Measurements from ENCODE around the gene MX2.
"Not testable (repeated sequence)": the region's sequence is repeated elsewhere in the genome, so short reads cannot be mapped to it uniquely, and the experiment has no call there.

The MX2 gene

GRCh38 chr21:41411449-41412089, 49.7 kb downstream of the MX2 start:
- H3K4me3 ChIP-seq (ENCODE audit: low read depth, low read length) = no peak overlapping the region
- TF ChIP-seq CTCF (IDR thresholded peaks at IDR 0.05; ENCODE audit: low read depth, low read length) = no peak

GRCh38 chr21:41417505-41417904, 55.7 kb downstream of the MX2 start:
- not testable (repeated sequence) for H3K4me3 ChIP-seq (ENCODE audit: low read depth, low read length)

- no peak overlapping the region for H3K4me3 ChIP-seq (ENCODE audit: low read depth, low read length)
- no peak for TF ChIP-seq CTCF (IDR thresholded peaks at IDR 0.05; ENCODE audit: low read depth, low read length)
Observed at GRCh38 chr21:41418393-41418792, 56.6 kb downstream of the MX2 start.

GRCh38 chr21:41418956-41419680, 57.3 kb downstream of the MX2 start:
- H3K4me3 ChIP-seq (ENCODE audit: low read depth, low read length) = no peak overlapping the region
- no peak for TF ChIP-seq CTCF (IDR thresholded peaks at IDR 0.05; ENCODE audit: low read depth, low read length)

- peak overlapping the region; percentile 71 for H3K4me3 ChIP-seq (ENCODE audit: low read depth, low read length)
- no peak for TF ChIP-seq CTCF (IDR thresholded peaks at IDR 0.05; ENCODE audit: low read depth, low read length)
Observed at GRCh38 chr21:41419921-41420862, 58.4 kb downstream of the MX2 start.

GRCh38 chr21:41420998-41421397, 59.2 kb downstream of the MX2 start:
- H3K4me3 ChIP-seq (ENCODE audit: low read depth, low read length) = peak overlapping the region; percentile 71

- no peak for TF ChIP-seq CTCF (IDR thresholded peaks at IDR 0.05; ENCODE audit: low read depth, low read length)
- H3K4me3 ChIP-seq (ENCODE audit: low read depth, low read length) = no peak overlapping the region
Observed at GRCh38 chr21:41422546-41423304, 60.9 kb downstream of the MX2 start.

GRCh38 chr21:41423305-41423636, 61.4 kb downstream of the MX2 start:
- H3K4me3 ChIP-seq (ENCODE audit: low read depth, low read length) = not testable (repeated sequence)
